Panc1 (cell line): Measurements from ENCODE around the gene CDK6. TPM values are rescaled to one million over a fixed set of nuclear protein-coding genes. Genes with fewer than 3 reads are reported as not detected.

Source experiments
- ATAC-seq: fragments of 200-7000 bp; cut with Tn5 transposase; 2 replicates; pipeline ENCODE4 v1.9.1; 2020; ENCODE audit warnings: mild to moderate bottlenecking, moderate library complexity
- BruUV-seq: library from RNA; stranded (reverse); fragments of 400-500 nt; replicated peaks from 2 replicates; lab custom pipeline; 2021; lab: Mats Ljungman, UMichigan
- CTCF ChIA-PET: fragments of 300-600 bp; sonication (Branson Sonifier 250); formaldehyde crosslinking; loops from one replicate; lab custom pipeline; 2022; ENCODE audit warnings: antibody characterized with exemption; lab: Charles Lee
- POLR2A ChIA-PET: fragments of 300-600 bp; sonication (Branson Sonifier 250); formaldehyde crosslinking; loops from one replicate; lab custom pipeline; 2022; ENCODE audit warnings: antibody characterized with exemption; lab: Charles Lee
- DNase-seq: peaks from one replicate; pipeline ENCODE4 v3.0.0-alpha.2; 2010; ENCODE audit warnings: low read depth, low spot score
- H3K27ac ChIP-seq: 2 replicates; pipeline ENCODE4 v1.5.1; 2011; ENCODE audit warnings: mild to moderate bottlenecking, low read length, inconsistent platforms
- H3K27me3 ChIP-seq: fragments of 200-500 bp; sonication (Bioruptor generic); 2 replicates; pipeline ENCODE4 v1.6.0; 2014; ENCODE audit warnings: low read length, inconsistent platforms; ENCODE audit not compliant: control insufficient read depth, insufficient read depth
- H3K36me3 ChIP-seq: fragments of 200-500 bp; sonication (Bioruptor generic); 2 replicates; pipeline ENCODE4 v1.5.1; 2014; ENCODE audit warnings: inconsistent platforms, mild to moderate bottlenecking, low read length, moderate library complexity; ENCODE audit not compliant: control insufficient read depth, insufficient read depth
- H3K4me1 ChIP-seq: 2 replicates; pipeline ENCODE4 v1.5.1; 2011; ENCODE audit warnings: inconsistent platforms, mild to moderate bottlenecking, low read length, moderate library complexity; ENCODE audit not compliant: control insufficient read depth, insufficient read depth
- H3K4me3 ChIP-seq, 2 experiments: 2 replicates each; pipeline ENCODE4 v1.5.1; 2011 to 2012; ENCODE audit warnings: low read depth in 2 of 2, low read length in 2 of 2, mild to moderate bottlenecking in 2 of 2, inconsistent platforms in 1 of 2, moderate library complexity in 1 of 2
- H3K9me3 ChIP-seq: fragments of 200-500 bp; sonication (Bioruptor generic); 2 replicates; pipeline ENCODE4 v1.5.1; 2014; ENCODE audit warnings: low read depth, mild to moderate bottlenecking, inconsistent platforms, low read length, moderate library complexity; ENCODE audit not compliant: control insufficient read depth, insufficient read depth
- CTCF ChIP-seq: fragments of 450-650 bp; IDR thresholded peaks from 2 replicates; pipeline ENCODE4 v1.5.1; 2017; ENCODE audit warnings: mild to moderate bottlenecking
- POLR2AphosphoS5 ChIP-seq: IDR thresholded peaks from 2 replicates; pipeline ENCODE4 v1.6.1; 2012; ENCODE audit warnings: mild to moderate bottlenecking, low read depth, low read length, moderate library complexity
- SIN3A ChIP-seq: IDR thresholded peaks from 2 replicates; pipeline ENCODE4 v1.6.1; 2012; ENCODE audit warnings: low read depth, mild to moderate bottlenecking, low read length, moderate library complexity, borderline replicate concordance; ENCODE audit not compliant: insufficient read depth
- TCF7L2 ChIP-seq: IDR thresholded peaks from 2 replicates; pipeline ENCODE4 v1.6.1; 2011; ENCODE audit warnings: mild to moderate bottlenecking, low read depth, low read length, inconsistent platforms
- in situ Hi-C: cut with HindIII; loops from 2 replicates; pipeline ENCODE4 v1.10.0; 2016; ENCODE audit warnings: low sequenced_read_pairs, low pct_unique_long_range_greater_than_20kb
- intact Hi-C: fragments of 100-400 bp; cut with micrococcal nuclease; formaldehyde crosslinking; loops from one replicate; pipeline ENCODE4 v1.10.0; 2022; ENCODE audit not compliant: unreplicated experiment
- total RNA-seq: library from RNA; stranded (reverse); gene quantifications from one replicate; pipeline ENCODE4 v1.2.1, GENCODE V29; 2021; ENCODE audit not compliant: unreplicated experiment
- TF ChIP-seq, protein P1 (sequence below), 2 experiments: IDR thresholded peaks; 2 replicates each; pipeline ENCODE4 v1.6.1; 2011 to 2012; ENCODE audit warnings: low read depth in 2 of 2, control low read depth in 1 of 2, low read length in 1 of 2, mild to moderate bottlenecking in 1 of 2, moderate library complexity in 1 of 2; ENCODE audit not compliant: insufficient read depth in 1 of 2

The CDK6 gene
- total RNA-seq, 1 experiment from 2014 or later = 57.4 TPM

DNA sequence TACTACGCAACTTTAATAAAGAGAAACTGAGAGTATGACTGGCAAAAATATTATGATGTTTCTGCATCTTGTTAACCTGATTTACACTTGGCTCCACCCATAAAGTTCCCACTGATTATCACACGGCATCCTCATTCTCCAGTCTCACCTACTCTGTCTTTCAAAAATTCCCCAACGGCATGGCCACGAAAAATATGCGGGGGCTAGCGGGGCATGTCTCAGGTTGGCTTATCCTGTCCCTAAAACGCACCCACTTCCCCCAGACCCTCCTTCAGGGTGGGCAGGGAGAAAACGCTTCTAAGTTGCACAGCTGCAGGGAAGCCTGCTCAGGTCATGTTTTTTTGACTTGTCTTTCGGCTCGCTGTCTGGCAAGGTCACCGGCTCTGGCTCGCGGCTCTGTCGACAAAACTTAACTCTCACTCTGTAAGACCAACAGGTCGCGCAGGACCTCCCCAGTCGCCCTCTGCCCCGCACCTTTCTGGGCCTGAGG lies 3.8 kb downstream of the CDK6 start:
- Histone ChIP-seq H3K4me1 (peaks cover 45% of the 10 kb centered on the region), H3K27me3 (no peaks in the 10 kb centered on the region; the same call in 1 of the 2 replicates), H3K36me3 (peaks cover 6% of the 10 kb centered on the region), H3K27ac (peak overlapping the region; percentile 97), H3K9me3 (no peaks in the 10 kb centered on the region), H3K4me3 (peak overlapping the region; percentile 94 to 97)
- DNase-seq (no peak), ATAC-seq (no peak)
- TF ChIP-seq TCF7L2 (no peak), POLR2AphosphoS5 (no peak; the same call in 1 of the 2 replicates), SIN3A (no peak), CTCF (no peak)
- TF ChIP-seq, protein P1, sequence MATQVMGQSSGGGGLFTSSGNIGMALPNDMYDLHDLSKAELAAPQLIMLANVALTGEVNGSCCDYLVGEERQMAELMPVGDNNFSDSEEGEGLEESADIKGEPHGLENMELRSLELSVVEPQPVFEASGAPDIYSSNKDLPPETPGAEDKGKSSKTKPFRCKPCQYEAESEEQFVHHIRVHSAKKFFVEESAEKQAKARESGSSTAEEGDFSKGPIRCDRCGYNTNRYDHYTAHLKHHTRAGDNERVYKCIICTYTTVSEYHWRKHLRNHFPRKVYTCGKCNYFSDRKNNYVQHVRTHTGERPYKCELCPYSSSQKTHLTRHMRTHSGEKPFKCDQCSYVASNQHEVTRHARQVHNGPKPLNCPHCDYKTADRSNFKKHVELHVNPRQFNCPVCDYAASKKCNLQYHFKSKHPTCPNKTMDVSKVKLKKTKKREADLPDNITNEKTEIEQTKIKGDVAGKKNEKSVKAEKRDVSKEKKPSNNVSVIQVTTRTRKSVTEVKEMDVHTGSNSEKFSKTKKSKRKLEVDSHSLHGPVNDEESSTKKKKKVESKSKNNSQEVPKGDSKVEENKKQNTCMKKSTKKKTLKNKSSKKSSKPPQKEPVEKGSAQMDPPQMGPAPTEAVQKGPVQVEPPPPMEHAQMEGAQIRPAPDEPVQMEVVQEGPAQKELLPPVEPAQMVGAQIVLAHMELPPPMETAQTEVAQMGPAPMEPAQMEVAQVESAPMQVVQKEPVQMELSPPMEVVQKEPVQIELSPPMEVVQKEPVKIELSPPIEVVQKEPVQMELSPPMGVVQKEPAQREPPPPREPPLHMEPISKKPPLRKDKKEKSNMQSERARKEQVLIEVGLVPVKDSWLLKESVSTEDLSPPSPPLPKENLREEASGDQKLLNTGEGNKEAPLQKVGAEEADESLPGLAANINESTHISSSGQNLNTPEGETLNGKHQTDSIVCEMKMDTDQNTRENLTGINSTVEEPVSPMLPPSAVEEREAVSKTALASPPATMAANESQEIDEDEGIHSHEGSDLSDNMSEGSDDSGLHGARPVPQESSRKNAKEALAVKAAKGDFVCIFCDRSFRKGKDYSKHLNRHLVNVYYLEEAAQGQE (IDR thresholded peaks at IDR 0.05; ENCODE audit: insufficient read depth in 1 of 2, low read depth in 2 of 2, low read length in 1 of 2) = no peak
- ChIA-PET CTCF (interaction anchor here (0.7 kb wide), 1 partner anchor 137 kb away, joined by 4 read pairs; no protein-coding TSS in a partner anchor), POLR2A (no interaction called here)
- no TSS peak for BruUV-seq
- in situ Hi-C loops (no loop called here), intact Hi-C loops (loop anchor here (1.0 to 2.0 kb wide), 3 partner anchors 137 to 212 kb away; no protein-coding TSS in a partner anchor)

- in situ Hi-C loops (no loop called here), intact Hi-C loops (loop anchor here (2.0 kb wide), 1 partner anchor 211 kb away; no protein-coding TSS in a partner anchor)
- peaks cover 6% of the 10 kb centered on the region for H3K36me3 ChIP-seq
- DNase-seq = peak; percentile 48
- no peaks in the 10 kb centered on the region for H3K9me3 ChIP-seq
- H3K4me1 ChIP-seq = peaks cover 49% of the 10 kb centered on the region
- TF ChIP-seq CTCF (no peak), TCF7L2 (no peak), POLR2AphosphoS5 (no peak), SIN3A (no peak)
- TF ChIP-seq, protein P1 (IDR thresholded peaks at IDR 0.05; ENCODE audit: insufficient read depth in 1 of 2, low read depth in 2 of 2, low read length in 1 of 2) = no peak
- ATAC-seq = no peak
- ChIA-PET CTCF (no interaction called here), POLR2A (interaction anchor here (0.9 kb wide), 1 partner anchor 136 kb away, joined by 5 read pairs; no protein-coding TSS in a partner anchor)
- BruUV-seq = TSS peak; percentile 52
- H3K27ac ChIP-seq = peak overlapping the region; percentile 97
- H3K27me3 ChIP-seq = no peaks in the 10 kb centered on the region
- H3K4me3 ChIP-seq = peak overlapping the region; percentile 94 to 97
Measured at GRCh38 chr7:92831716-92832533, 4.4 kb downstream of the CDK6 start.
